SK-N-SH treated with all-trans-retinoic acid at 6 μM for 48 hours (cell line): ENCODE measurements around the gene FAM131C.

Experiments used
- ARNTL ChIP-seq: fragments of 450-650 bp; formaldehyde crosslinking; IDR thresholded peaks from 2 replicates; pipeline ENCODE4 v1.5.0; 2020; ENCODE audit warnings: low read depth, mild to moderate bottlenecking, moderate library complexity, borderline replicate concordance
- BACH2 ChIP-seq: fragments of 250-450 bp; sonication (Bioruptor Pico); IDR thresholded peaks from 2 replicates; pipeline ENCODE4 v1.9.0; 2021; ENCODE audit warnings: mild to moderate bottlenecking, borderline replicate concordance
- GLIS3 ChIP-seq: fragments of 250-450 bp; sonication (Bioruptor Pico); IDR thresholded peaks from 2 replicates; pipeline ENCODE4 v1.5.0; 2020; ENCODE audit warnings: mild to moderate bottlenecking, moderate library complexity
- PATZ1 ChIP-seq: fragments of 250-450 bp; sonication (Bioruptor Pico); IDR thresholded peaks from 2 replicates; pipeline ENCODE4 v1.8.0; 2020; ENCODE audit warnings: mild to moderate bottlenecking, moderate library complexity, borderline replicate concordance
- PPARA ChIP-seq: fragments of 250-450 bp; sonication (Bioruptor Pico); IDR thresholded peaks from 2 replicates; pipeline ENCODE4 v1.5.0; 2020; ENCODE audit warnings: mild to moderate bottlenecking, borderline replicate concordance
- TCF4 ChIP-seq: fragments of 250-450 bp; sonication (Bioruptor Pico); IDR thresholded peaks from 2 replicates; pipeline ENCODE4 v1.8.0; 2021; ENCODE audit warnings: mild to moderate bottlenecking, moderate library complexity, borderline replicate concordance
- TOX ChIP-seq: fragments of 250-450 bp; sonication (Bioruptor Pico); IDR thresholded peaks from 2 replicates; pipeline ENCODE4 v1.8.0; 2021; ENCODE audit warnings: mild to moderate bottlenecking, moderate library complexity, borderline replicate concordance
- ZFP30 ChIP-seq: fragments of 450-650 bp; formaldehyde crosslinking; IDR thresholded peaks from 2 replicates; pipeline ENCODE4 v1.5.0; 2022; ENCODE audit warnings: mild to moderate bottlenecking, moderate library complexity
- ZNF565 ChIP-seq: fragments of 450-650 bp; formaldehyde crosslinking; conservative IDR thresholded peaks from 2 replicates; pipeline ENCODE4 v1.5.0; 2020; ENCODE audit warnings: low read depth, mild to moderate bottlenecking, moderate library complexity
- ZNF70 ChIP-seq: fragments of 450-650 bp; formaldehyde crosslinking; IDR thresholded peaks from 2 replicates; pipeline ENCODE4 v1.5.0; 2020; ENCODE audit warnings: mild to moderate bottlenecking, moderate library complexity
- ZNF8 ChIP-seq: fragments of 450-650 bp; formaldehyde crosslinking; IDR thresholded peaks from 2 replicates; pipeline ENCODE4 v1.5.0; 2020; ENCODE audit warnings: mild to moderate bottlenecking, moderate library complexity
- TF ChIP-seq, protein P1 (sequence below): fragments of 250-450 bp; sonication (Bioruptor Pico); IDR thresholded peaks from 2 replicates; pipeline ENCODE4 v1.5.1; 2020; ENCODE audit warnings: low read depth, mild to moderate bottlenecking, moderate library complexity

- TF ChIP-seq, protein P1, sequence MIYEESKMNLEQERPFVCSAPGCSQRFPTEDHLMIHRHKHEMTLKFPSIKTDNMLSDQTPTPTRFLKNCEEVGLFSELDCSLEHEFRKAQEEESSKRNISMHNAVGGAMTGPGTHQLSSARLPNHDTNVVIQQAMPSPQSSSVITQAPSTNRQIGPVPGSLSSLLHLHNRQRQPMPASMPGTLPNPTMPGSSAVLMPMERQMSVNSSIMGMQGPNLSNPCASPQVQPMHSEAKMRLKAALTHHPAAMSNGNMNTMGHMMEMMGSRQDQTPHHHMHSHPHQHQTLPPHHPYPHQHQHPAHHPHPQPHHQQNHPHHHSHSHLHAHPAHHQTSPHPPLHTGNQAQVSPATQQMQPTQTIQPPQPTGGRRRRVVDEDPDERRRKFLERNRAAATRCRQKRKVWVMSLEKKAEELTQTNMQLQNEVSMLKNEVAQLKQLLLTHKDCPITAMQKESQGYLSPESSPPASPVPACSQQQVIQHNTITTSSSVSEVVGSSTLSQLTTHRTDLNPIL (CRISPR knock-in tag) = no peak
- TF ChIP-seq PPARA (CRISPR knock-in tag) = no peak
- TF ChIP-seq GLIS3 (CRISPR knock-in tag) = no peak
- TF ChIP-seq ARNTL (CRISPR knock-in tag) = no peak
- no peak for TF ChIP-seq TCF4 (CRISPR knock-in tag)
- TF ChIP-seq ZNF8 (CRISPR knock-in tag) = no peak
- TF ChIP-seq ZNF70 (CRISPR knock-in tag) = no peak
- TF ChIP-seq PATZ1 = no peak
- no peak for TF ChIP-seq ZFP30 (CRISPR knock-in tag)
- TF ChIP-seq TOX (CRISPR knock-in tag) = no peak
- TF ChIP-seq BACH2 (CRISPR knock-in tag) = no peak
- no peak for TF ChIP-seq ZNF565 (CRISPR knock-in tag)
Measured at GRCh38 chr1:16063921-16064320, 9.5 kb downstream of the FAM131C start.
